Smooth muscle cell of the brain vasculature (primary cell): ENCODE data around the gene NPTX1.
"Not testable (repeated sequence)": the region's sequence is repeated elsewhere in the genome, so short reads cannot be mapped to it uniquely, and the experiment has no call there.

Source experiments
- DNase-seq: peaks from one replicate; pipeline ENCODE4 v3.0.0-alpha.2; 2012; ENCODE audit warnings: low read depth, low spot score

The NPTX1 gene

GRCh38 chr17:80475910-80476876 lies at the start of gene NPTX1:
NPTX1 (minus strand) TSS chr17:80476607; CDS start chr17:80476446, 161 bp downstream.
- no peak for DNase-seq

DNA sequence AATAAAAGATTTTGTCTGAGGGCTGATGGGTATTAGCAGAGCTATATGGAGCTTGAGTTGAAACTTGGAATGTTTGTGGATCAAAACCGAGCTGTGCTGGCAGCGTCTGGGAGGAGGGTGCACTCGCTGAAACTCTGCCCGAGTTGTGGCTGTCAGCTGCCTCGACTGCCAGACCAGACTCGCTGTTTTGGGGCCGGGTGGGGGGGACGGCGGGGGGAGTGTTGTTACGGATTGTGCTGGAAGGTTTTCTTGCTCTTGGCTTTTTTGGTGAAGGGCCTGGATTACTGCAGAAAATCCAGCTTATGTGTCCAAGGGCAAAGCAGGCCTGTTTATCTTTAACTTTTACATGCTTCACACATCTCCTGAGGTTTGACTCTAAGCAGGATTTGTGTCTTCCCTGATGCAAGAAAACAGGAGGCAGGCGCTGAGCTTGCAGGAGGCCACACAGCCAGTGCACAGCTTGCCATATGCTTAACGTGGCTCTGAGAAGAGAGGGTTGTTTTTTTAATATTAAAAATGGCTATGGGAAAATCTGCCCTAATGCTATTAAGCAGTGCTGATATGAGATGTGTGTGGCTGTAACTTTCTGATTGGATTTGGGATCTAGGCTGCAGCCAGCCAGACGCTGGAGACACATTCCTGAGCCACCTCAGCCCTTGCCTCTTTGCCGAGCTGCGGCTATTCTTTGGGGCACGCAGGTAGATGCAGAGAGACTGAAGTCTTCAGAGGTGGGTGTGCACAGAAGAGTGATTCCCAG lies 47.7 kb upstream of the NPTX1 start:
- DNase-seq = no peak

DNA sequence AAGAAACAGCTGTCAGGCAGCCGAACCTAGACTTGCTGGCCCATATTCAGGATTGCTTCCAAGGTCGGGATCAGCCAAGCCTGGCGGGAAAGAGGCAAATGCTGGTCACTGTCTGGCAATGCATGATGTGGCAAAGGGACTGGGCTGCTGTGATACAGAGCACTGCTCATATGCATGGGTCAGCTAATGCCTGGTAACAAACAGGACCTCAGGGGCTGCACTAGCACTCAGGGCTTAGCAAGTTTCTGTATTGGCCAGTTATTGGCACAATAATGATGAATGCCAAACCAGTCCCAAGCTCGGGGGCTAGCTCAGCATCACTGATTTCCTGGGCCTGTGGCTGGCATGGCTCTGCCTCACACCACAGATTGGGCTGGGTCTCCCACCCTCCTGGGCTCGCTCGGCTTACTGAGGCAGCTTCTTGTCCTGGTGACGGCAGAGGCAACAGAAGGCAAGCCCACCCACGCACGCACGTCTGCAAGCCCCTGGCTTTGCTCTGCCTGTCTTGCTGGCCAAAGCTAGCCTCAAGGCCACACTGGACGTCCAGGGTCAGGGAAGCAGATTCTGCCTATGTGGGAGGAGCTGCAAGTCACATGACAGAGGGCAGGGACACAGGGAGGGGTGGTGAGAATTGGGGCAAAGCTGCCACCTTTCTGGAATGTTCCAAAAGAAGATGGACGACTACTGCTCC lies 46.8 kb upstream of the NPTX1 start:
- DNase-seq = no peak

DNA sequence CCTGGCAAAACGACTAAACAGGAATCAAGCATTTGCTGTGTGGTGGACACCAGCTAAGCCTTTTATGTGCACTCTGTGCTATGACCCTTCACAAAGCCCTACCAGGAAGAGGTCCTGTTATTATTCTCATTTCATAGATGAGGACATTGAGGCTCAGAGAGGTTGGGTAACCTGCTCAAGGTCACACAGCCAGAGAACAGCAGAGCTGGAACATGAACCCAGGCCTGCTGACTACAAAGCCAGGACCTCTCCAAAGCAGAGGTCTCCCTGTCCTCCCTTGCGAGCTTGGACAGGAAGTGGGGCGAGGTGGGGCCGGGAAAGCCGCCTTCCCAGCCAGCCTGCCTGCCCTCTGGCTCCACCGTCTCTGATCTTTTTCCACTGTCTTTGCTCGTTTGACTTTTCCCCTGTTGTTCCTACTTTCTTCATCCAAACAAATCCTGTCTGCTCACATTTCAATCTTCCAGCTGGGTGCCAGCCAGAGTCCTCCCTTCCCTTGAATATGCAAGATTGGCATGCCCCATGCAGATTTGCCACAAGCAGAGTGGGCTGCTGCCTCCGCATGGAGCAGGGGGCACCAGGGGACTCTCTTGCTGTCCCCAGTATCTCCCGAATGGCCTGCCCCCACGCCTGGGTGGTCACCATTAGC lies 44.5 kb upstream of the NPTX1 start:
- no peak for DNase-seq

DNA sequence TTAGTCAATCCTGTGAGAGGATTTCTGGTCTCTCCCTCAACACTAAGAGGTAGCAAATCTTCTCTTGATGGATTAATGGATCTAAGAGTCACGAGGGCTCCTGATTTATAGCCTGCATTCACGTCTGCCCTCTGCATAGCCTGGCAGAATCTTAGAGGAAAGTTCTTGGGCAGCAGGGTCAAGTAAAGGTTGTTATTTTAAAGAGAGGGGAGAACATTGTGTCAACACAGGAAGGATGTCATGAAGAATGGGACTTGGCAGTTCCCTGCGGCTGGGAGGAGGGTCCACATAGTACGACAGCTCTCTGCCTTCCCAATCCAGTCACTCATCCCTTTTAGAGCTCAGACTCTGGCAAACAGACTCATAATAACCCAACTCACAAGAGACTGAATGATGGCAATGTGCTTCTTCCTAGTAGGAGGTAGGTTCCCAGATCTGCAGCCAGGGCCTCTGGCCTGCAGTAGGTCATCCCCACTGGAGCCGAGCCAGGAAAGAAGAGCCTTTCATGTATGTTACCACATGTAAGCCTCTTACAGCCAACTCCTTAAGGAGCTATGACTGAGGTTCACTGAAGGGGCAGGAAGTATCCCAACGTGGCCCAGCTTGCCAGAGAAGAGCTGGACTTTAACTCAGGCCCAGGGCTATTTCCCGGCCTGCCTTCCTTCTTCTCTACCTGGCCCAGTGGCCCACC lies 42.8 kb upstream of the NPTX1 start:
- no peak for DNase-seq

- no peak for DNase-seq
Observed at GRCh38 chr17:80518392-80518791, 42.0 kb upstream of the NPTX1 start.

- no peak for DNase-seq
Observed at GRCh38 chr17:80517641-80518040, 41.2 kb upstream of the NPTX1 start.

GRCh38 chr17:80516171-80516932 lies 39.9 kb upstream of the NPTX1 start:
- DNase-seq = no peak

- DNase-seq = no peak
Observed at GRCh38 chr17:80513892-80514291, 37.5 kb upstream of the NPTX1 start.

- DNase-seq = no peak
Observed at GRCh38 chr17:80513201-80513600, 36.8 kb upstream of the NPTX1 start.

DNA sequence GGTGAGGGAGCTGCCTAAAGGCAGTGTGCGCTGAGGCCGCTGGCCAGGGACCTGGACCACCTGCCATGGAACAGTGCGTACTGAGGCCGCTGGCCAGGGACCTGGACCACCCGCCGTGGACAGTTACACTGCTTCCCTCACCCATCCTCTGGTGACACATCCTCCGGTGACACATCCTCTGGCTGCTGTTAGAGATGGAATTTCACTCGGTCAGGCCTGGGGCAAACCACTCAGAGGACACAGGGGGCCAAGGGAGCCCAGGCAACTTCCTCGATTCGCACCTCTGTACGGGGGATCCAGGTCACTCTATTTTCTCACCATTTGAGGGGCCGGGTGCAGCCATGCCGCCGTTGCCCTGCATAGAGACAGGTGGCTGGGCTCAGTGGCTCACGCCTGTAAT lies 35.8 kb upstream of the NPTX1 start:
- no peak for DNase-seq

GRCh38 chr17:80511222-80512180 lies 35.1 kb upstream of the NPTX1 start:
- DNase-seq = no peak

DNA sequence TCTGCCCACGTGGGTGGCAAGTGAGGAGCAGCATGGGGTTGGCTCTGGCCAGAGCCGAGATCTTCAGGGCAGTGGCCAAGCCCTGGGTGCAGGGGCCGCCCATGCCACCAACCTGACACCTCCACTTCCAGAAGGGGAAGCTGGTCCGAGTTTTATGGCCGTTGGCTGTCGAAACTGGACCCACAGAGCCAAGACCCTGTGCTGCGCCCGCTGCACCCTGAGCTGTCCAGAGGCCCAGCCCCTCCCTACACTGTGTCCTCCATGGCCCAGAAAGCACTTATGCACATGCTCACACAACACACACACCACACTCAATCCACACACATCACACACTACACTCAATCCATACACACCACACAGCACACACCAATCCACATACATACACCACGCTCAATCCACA lies 34.4 kb upstream of the NPTX1 start:
- no peak for DNase-seq

GRCh38 chr17:80510132-80510531 lies 33.7 kb upstream of the NPTX1 start:
- DNase-seq = no peak

GRCh38 chr17:80509311-80509710 lies 32.9 kb upstream of the NPTX1 start:
- DNase-seq = no peak

- no peak for DNase-seq
Observed at GRCh38 chr17:80507965-80508364, 31.6 kb upstream of the NPTX1 start.

GRCh38 chr17:80507177-80507576 lies 30.8 kb upstream of the NPTX1 start:
- DNase-seq = not testable (repeated sequence)

DNA sequence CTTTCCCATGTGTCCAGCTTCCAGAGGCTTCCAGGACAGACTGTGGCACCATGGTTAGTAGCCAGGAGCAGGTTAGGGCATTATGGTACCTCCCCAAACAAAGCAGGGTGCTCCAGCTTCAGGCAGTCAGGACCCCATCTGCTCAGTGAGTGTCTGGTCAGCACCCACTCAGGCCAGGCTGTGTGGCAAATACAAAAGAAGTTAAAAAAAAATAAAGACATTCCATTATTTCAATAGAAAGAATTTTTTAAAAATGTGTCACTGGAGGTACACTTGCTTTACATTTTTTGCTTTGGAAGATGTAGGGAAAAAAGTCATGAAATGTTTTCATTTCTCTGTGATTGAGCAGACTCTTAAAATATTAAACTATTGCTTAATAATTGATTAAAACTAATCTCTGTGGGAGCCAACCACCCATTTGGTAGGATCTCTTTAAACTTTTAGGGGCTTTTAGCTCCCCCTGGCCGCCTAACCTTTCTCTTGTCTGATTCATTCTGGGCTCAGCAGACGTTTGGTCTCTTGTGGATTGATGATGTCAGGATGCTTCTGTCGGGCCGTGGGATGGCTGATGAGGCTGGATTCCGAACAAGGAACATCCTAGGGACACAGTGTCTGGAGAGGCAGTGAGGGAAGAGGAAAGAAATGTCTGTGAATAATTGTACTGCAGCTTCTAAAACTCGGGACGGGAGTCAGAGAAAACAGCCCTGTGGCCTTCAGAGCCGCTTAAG lies 28.4 kb upstream of the NPTX1 start:
- no peak for DNase-seq
